Measurements from ENCODE around the gene EXOC1. TPM values are rescaled to one million over a fixed set of nuclear protein-coding genes. Genes with fewer than 3 reads are reported as not detected.

The EXOC1 gene
- total RNA-seq, 2 experiments from 2014 or later = 19.1 to 21.4 TPM

- DNase-seq (no peak), ATAC-seq (no peak)
- Mint-ChIP-seq H3K27me3 (no peaks in the 10 kb centered on the region), H3K4me3 (no peak overlapping the region), H3K4me1 (no peaks in the 10 kb centered on the region), H3K9me3 (ENCODE audit: low read depth) (no peaks in the 10 kb centered on the region), H3K36me3 (ENCODE audit: low read depth) (peaks cover 36% of the 10 kb centered on the region), H3K27ac (no peak overlapping the region)
- ChIA-PET CTCF (interaction anchor here (0.6 to 2.1 kb wide), 3 partner anchors 9 to 14 kb away, joined by 3 to 10 read pairs (median 3); no protein-coding TSS in a partner anchor), POLR2A (no interaction called here)
- intact Hi-C loops (cut with DNase I, micrococcal nuclease) = no loop called here
These were observed 22.9 kb downstream of the EXOC1 start for GRCh38 chr4:55876387-55876786.

- H3K27ac Mint-ChIP-seq = no peak overlapping the region
- no peak for ATAC-seq
- H3K4me3 Mint-ChIP-seq = no peak overlapping the region
- DNase-seq = no peak
- no peaks in the 10 kb centered on the region for H3K4me1 Mint-ChIP-seq
- CTCF ChIA-PET = interaction anchor here (0.7 to 2.4 kb wide), 3 partner anchors 11 to 222 kb away, joined by 3 to 13 read pairs (median 6); partner anchors contain the start of gene CEP135
- intact Hi-C loops (cut with DNase I, micrococcal nuclease) = no loop called here
- peaks cover 35% of the 10 kb centered on the region for H3K36me3 Mint-ChIP-seq (ENCODE audit: low read depth)
- POLR2A ChIA-PET = no interaction called here
- no peaks in the 10 kb centered on the region for H3K9me3 Mint-ChIP-seq (ENCODE audit: low read depth)
- no peaks in the 10 kb centered on the region for H3K27me3 Mint-ChIP-seq
These were observed 25.8 kb downstream of the EXOC1 start for GRCh38 chr4:55879224-55879623.

- no peaks in the 10 kb centered on the region for H3K9me3 Mint-ChIP-seq (ENCODE audit: low read depth)
- ChIA-PET CTCF (interaction anchor here (0.7 to 2.4 kb wide), 6 partner anchors 9 to 68 kb away, joined by 3 to 13 read pairs (median 6); partner anchors contain the start of gene CEP135), POLR2A (interaction anchor here (0.6 kb wide), 2 partner anchors 12 to 26 kb away, joined by 3 read pairs; no protein-coding TSS in a partner anchor)
- H3K27ac Mint-ChIP-seq = no peak overlapping the region
- peaks cover 33% of the 10 kb centered on the region for H3K36me3 Mint-ChIP-seq (ENCODE audit: low read depth)
- no peaks in the 10 kb centered on the region for H3K27me3 Mint-ChIP-seq
- H3K4me3 Mint-ChIP-seq = no peak overlapping the region
- ATAC-seq = no peak
- no peak for DNase-seq
- intact Hi-C loops (cut with DNase I, micrococcal nuclease) = no loop called here
- H3K4me1 Mint-ChIP-seq = no peaks in the 10 kb centered on the region
These were observed 27.3 kb downstream of the EXOC1 start for GRCh38 chr4:55880652-55881280.

DNA sequence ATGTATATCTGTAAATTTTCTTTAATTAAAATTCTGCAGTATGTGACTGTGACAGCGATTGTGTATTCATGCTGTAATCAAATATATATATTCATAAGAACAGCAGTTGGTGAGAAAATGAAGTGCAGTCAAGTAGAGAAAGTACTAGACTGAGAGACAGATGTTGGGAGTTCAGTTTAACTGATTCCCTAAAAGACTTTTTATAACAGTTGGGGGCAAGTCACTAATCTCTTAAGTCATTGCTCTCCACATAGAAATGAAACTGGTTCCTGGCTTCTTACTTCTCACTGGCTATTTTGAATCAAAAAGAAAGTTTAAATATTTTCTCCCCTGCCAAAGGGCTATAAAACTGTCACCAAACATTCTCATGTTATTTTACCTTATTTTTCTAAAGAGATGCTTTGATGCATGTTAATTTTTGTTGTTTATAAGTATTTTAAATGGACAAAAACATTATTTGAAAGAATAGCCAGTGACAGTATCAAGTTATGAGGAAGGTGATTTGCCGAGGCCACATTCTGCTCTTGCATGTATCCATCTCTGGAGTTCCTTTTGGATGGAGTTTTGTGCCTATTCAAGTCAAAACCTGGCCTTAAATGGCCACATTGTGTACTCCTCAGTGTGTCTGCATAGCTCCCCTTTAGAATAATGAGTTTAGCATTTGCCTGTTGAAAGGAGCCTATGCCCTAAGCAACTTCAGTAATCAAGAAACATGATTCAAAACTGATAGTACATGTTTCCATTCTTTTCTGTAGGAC is 30.8 kb downstream of the EXOC1 start:
- CTCF ChIA-PET = no interaction called here
- Mint-ChIP-seq H3K27me3 (no peaks in the 10 kb centered on the region), H3K4me1 (peaks cover 4% of the 10 kb centered on the region), H3K27ac (no peak overlapping the region), H3K9me3 (ENCODE audit: low read depth) (no peaks in the 10 kb centered on the region), H3K4me3 (no peak overlapping the region), H3K36me3 (ENCODE audit: low read depth) (peaks cover 17% of the 10 kb centered on the region)
- ATAC-seq = no peak
- intact Hi-C loops (cut with DNase I, micrococcal nuclease) = no loop called here
- POLR2A ChIA-PET = no interaction called here
- no peak for DNase-seq

- Mint-ChIP-seq H3K9me3 (ENCODE audit: low read depth) (no peaks in the 10 kb centered on the region), H3K27ac (no peak overlapping the region), H3K27me3 (no peaks in the 10 kb centered on the region), H3K4me1 (peaks cover 4% of the 10 kb centered on the region), H3K36me3 (ENCODE audit: low read depth) (peaks cover 16% of the 10 kb centered on the region), H3K4me3 (no peak overlapping the region)
- no peak for DNase-seq
- ChIA-PET POLR2A (no interaction called here), CTCF (no interaction called here)
- intact Hi-C loops (cut with DNase I, micrococcal nuclease) = no loop called here
- no peak for ATAC-seq
These were observed 31.4 kb downstream of the EXOC1 start for GRCh38 chr4:55884851-55885219.

DNA sequence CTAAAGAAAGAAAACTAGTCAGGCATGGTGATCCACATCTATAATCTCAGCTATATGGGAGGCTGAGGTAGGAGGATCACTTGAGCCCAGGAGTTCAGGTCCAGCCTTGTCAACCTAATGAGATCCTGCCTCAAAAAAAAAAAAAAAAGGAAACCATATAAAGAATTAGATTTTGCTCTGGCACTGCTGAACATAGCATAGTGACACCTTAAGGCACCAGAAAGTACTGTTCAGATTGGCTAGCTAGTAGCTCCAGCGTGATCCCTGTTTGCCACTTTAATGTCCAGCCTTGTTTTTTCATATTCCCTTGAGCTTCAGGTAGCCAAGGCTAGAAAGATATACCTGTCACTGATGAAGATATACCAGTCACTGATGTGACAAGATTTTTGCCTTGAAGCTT is 34.1 kb downstream of the EXOC1 start:
- Mint-ChIP-seq H3K27ac (no peak overlapping the region), H3K4me3 (no peak overlapping the region), H3K4me1 (peaks cover 15% of the 10 kb centered on the region), H3K27me3 (no peaks in the 10 kb centered on the region), H3K36me3 (ENCODE audit: low read depth) (peaks cover 17% of the 10 kb centered on the region), H3K9me3 (ENCODE audit: low read depth) (no peaks in the 10 kb centered on the region)
- POLR2A ChIA-PET = no interaction called here
- ATAC-seq (no peak), DNase-seq (no peak)
- intact Hi-C loops (cut with DNase I, micrococcal nuclease) = no loop called here
- CTCF ChIA-PET = interaction anchor here (0.7 to 1.1 kb wide), 4 partner anchors 15 to 703 kb away, joined by 3 to 6 read pairs (median 4); no protein-coding TSS in a partner anchor

GRCh38 chr4:55892156-55892555 is 38.7 kb downstream of the EXOC1 start:
- no peak for DNase-seq
- CTCF ChIA-PET = no interaction called here
- POLR2A ChIA-PET = interaction anchor here (0.6 kb wide), 1 partner anchor 11 kb away, joined by 3 read pairs; no protein-coding TSS in a partner anchor
- Mint-ChIP-seq H3K27ac (no peak overlapping the region), H3K9me3 (ENCODE audit: low read depth) (no peaks in the 10 kb centered on the region), H3K36me3 (ENCODE audit: low read depth) (peaks cover 29% of the 10 kb centered on the region), H3K4me3 (no peak overlapping the region), H3K4me1 (peaks cover 15% of the 10 kb centered on the region), H3K27me3 (no peaks in the 10 kb centered on the region)
- intact Hi-C loops (cut with DNase I, micrococcal nuclease) = no loop called here
- no peak for ATAC-seq

- Mint-ChIP-seq H3K36me3 (ENCODE audit: low read depth) (peaks cover 22% of the 10 kb centered on the region), H3K4me1 (peaks cover 5% of the 10 kb centered on the region), H3K4me3 (no peak overlapping the region), H3K9me3 (ENCODE audit: low read depth) (no peaks in the 10 kb centered on the region), H3K27ac (no peak overlapping the region), H3K27me3 (no peaks in the 10 kb centered on the region)
- POLR2A ChIA-PET = no interaction called here
- intact Hi-C loops (cut with DNase I, micrococcal nuclease) = no loop called here
- ATAC-seq (no peak), DNase-seq (no peak)
- CTCF ChIA-PET = no interaction called here
These were observed 43.2 kb downstream of the EXOC1 start for GRCh38 chr4:55896622-55897021.

- Mint-ChIP-seq H3K9me3 (ENCODE audit: low read depth) (no peaks in the 10 kb centered on the region), H3K4me1 (peaks cover 23% of the 10 kb centered on the region), H3K27me3 (no peaks in the 10 kb centered on the region), H3K4me3 (no peak overlapping the region), H3K36me3 (ENCODE audit: low read depth) (peaks cover 12% of the 10 kb centered on the region), H3K27ac (no peak overlapping the region)
- ChIA-PET POLR2A (no interaction called here), CTCF (interaction anchor here (0.7 to 1.2 kb wide), 2 partner anchors 14 to 23 kb away, joined by 3 read pairs; no protein-coding TSS in a partner anchor)
- DNase-seq (no peak), ATAC-seq (no peak)
- intact Hi-C loops (cut with DNase I, micrococcal nuclease) = no loop called here
These were observed 49.2 kb downstream of the EXOC1 start for GRCh38 chr4:55902677-55903076.

DNA sequence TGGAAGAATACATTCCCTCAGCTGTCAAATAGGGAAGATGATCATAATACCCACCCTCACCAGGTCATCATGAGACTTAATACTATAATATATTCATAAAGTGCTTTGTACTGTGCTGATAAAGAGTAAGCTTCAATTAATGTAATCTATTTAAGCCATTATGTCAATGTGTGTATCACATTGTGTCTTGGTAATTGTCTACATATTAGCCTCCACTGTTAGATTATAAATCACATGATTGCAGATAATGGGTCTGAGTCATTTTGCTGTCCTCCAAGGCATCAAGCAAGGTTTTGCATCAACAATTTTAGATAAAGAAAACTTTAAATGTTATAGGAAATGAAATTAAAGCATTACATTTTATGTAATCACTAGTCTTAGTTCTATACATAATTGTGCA is 50.1 kb downstream of the EXOC1 start:
- intact Hi-C loops (cut with DNase I, micrococcal nuclease) = no loop called here
- peaks cover 24% of the 10 kb centered on the region for H3K4me1 Mint-ChIP-seq

GRCh38 chr4:55904576-55904975 is 51.1 kb downstream of the EXOC1 start:
- DNase-seq (no peak), ATAC-seq (no peak)
- H3K4me1 Mint-ChIP-seq = peaks cover 24% of the 10 kb centered on the region
- ChIA-PET CTCF (no interaction called here), POLR2A (no interaction called here)
- H3K36me3 Mint-ChIP-seq (ENCODE audit: low read depth) = peaks cover 10% of the 10 kb centered on the region
- no peak overlapping the region for H3K4me3 Mint-ChIP-seq
- no peaks in the 10 kb centered on the region for H3K27me3 Mint-ChIP-seq
- H3K9me3 Mint-ChIP-seq (ENCODE audit: low read depth) = no peaks in the 10 kb centered on the region
- H3K27ac Mint-ChIP-seq = no peak overlapping the region
- intact Hi-C loops (cut with DNase I, micrococcal nuclease) = no loop called here

More for the DNA sequence above, 50.1 kb downstream of the EXOC1 start:
- H3K4me3 Mint-ChIP-seq = no peak overlapping the region
- no peaks in the 10 kb centered on the region for H3K9me3 Mint-ChIP-seq (ENCODE audit: low read depth)
- H3K27ac Mint-ChIP-seq = no peak overlapping the region
- no peaks in the 10 kb centered on the region for H3K27me3 Mint-ChIP-seq
- peaks cover 12% of the 10 kb centered on the region for H3K36me3 Mint-ChIP-seq (ENCODE audit: low read depth)
- ATAC-seq (no peak), DNase-seq (no peak)
- CTCF ChIA-PET = interaction anchor here (0.6 to 1.2 kb wide), 2 partner anchors 15 to 509 kb away, joined by 3 read pairs; no protein-coding TSS in a partner anchor
- POLR2A ChIA-PET = interaction anchor here (0.6 kb wide), 1 partner anchor 440 kb away, joined by 3 read pairs; no protein-coding TSS in a partner anchor

DNA sequence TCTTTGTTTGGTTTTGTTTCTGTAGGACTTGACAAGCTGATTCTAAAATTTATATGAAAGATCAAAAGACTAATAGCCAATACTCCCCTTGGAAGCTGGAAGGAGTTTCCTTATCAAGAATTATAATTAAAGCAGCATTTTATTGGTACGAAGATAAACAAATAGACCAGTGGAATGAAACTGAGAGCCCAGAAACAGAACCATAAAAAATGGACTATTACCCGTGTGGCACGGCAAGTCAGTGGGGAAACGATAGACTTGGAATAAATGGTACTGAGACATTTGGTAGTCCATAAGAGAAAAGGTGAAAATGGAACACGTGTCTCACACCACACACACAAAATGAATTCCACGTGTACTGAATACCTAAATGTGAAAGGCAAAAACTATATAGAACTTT is 52.9 kb downstream of the EXOC1 start:
- POLR2A ChIA-PET = no interaction called here

More for the DNA sequence above, 52.9 kb downstream of the EXOC1 start:
- CTCF ChIA-PET = interaction anchor here (0.5 to 1.2 kb wide), 2 partner anchors 9 to 1520 kb away, joined by 3 read pairs; no protein-coding TSS in a partner anchor
- no peaks in the 10 kb centered on the region for H3K27me3 Mint-ChIP-seq
- H3K36me3 Mint-ChIP-seq (ENCODE audit: low read depth) = peaks cover 10% of the 10 kb centered on the region
- H3K27ac Mint-ChIP-seq = peak overlapping the region; percentile 60
- ATAC-seq (no peak), DNase-seq (no peak)
- peaks cover 24% of the 10 kb centered on the region for H3K4me1 Mint-ChIP-seq
- H3K4me3 Mint-ChIP-seq = no peak overlapping the region
- no peaks in the 10 kb centered on the region for H3K9me3 Mint-ChIP-seq (ENCODE audit: low read depth)
- intact Hi-C loops (cut with DNase I, micrococcal nuclease) = loop anchor here in 1 of 2 experiments (2.0 kb wide), 1 partner anchor 42 kb away; the partner anchor contains the start of gene CEP135

All from activated CD4-positive, alpha-beta T cell treated with anti-CD3 and anti-CD28 coated beads for 36 hours (primary cell).